HG03135 (cell line): ENCODE results near the gene NTRK2.

Experiments
- ATAC-seq: cut with Tn5 transposase; IDR thresholded peaks from one replicate; pipeline ENCODE4 v1.9.1; 2021; ENCODE audit warnings: mild to moderate bottlenecking, moderate library complexity; ENCODE audit not compliant: unreplicated experiment

The NTRK2 gene

GRCh38 chr9:84845956-84846900 is 176.7 kb downstream of the NTRK2 start:
- ATAC-seq: no peak

DNA sequence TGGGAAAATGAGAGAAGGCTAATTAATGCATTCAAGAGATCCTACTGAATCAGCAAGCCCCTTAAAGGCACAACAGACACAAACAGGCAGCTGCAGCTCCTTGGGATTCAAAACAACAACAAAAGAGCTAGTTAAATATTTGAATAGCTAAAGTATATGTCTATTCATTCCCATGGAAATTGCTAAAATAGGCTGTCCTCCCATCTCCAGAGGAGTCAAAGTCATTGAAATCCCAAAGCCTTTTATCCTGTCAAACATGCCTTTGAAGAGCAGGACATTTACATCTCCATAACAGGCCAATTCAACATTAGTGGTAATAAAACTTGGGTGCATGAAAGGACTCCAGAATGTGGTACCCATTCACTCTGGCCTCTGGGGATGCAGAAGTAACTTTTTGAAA is 177.4 kb downstream of the NTRK2 start:
- ATAC-seq: no peak

- ATAC-seq: no peak
Observed at GRCh38 chr9:84849049-84849448, 179.5 kb downstream of the NTRK2 start.

DNA sequence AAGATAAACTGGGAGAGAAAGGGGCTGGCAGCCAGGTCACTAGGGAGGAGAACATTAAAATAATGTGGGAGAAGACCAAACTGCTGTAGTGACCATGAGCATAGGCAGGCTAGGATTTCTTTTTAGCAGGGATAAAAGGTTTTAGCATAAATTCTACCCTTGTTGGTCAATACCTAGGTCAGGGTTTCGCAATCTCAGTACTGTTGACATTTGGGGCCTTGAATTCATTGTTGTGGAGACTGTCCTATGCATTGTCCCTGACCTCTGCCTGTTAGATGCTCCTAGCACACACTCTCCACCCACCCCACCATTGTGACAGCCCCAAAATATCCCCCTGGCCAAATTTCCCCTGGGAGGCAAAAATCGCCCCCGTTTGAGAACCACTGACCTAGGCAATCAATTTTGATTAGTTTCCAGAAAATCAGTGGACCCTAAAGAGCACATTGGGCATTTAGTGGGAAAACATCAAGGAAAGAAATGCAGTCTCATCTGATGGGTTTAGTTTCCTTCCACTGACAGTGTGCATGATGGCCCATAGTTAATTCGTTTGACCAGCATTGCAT is 181.4 kb downstream of the NTRK2 start:
- no peak for ATAC-seq

GRCh38 chr9:84851935-84852585 is 182.5 kb downstream of the NTRK2 start:
- ATAC-seq: no peak

DNA sequence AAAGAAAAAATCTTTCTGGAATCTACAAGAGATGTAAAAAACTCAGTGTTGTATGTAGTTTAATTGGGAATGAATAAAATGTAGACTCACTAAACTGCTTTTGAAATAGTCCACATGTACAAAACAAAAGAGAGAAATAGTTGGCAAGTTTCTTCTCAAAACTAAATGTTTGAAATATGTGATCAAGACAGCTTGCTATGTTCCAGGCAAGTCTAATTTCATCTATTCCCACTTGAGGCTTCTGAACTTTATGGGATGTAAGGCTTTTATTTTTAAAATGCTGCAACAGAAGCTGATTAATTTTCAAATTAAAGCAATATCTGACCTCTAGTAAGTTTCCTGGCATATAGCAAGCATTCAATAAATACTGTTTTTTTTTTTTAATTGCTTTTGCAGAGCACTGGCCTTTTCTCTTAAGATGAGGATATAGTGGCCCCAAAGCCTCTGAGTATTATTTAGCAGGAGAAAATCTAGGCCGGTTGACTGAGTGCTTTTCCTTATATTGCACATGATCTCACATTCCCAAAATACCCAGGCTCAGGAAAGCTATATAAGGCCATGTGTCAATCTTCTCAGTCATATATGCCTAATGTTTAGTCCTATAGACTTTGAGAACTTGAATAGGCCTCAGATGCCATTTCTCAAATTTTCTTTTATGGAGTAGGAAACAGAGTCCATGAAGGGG is 183.2 kb downstream of the NTRK2 start:
- no peak for ATAC-seq

- ATAC-seq: no peak
Observed at GRCh38 chr9:84856181-84856632, 186.7 kb downstream of the NTRK2 start.

GRCh38 chr9:84857211-84857610 is 187.7 kb downstream of the NTRK2 start:
- ATAC-seq: no peak

GRCh38 chr9:84858364-84858763 is 188.8 kb downstream of the NTRK2 start:
- no peak for ATAC-seq

- no peak for ATAC-seq
Observed at GRCh38 chr9:84860249-84861115, 191.0 kb downstream of the NTRK2 start.

GRCh38 chr9:84861455-84861854 is 191.9 kb downstream of the NTRK2 start:
- ATAC-seq: no peak

- ATAC-seq: no peak
Observed at GRCh38 chr9:84862308-84862707, 192.8 kb downstream of the NTRK2 start.

- no peak for ATAC-seq
Observed at GRCh38 chr9:84862810-84863287, 193.3 kb downstream of the NTRK2 start.

- ATAC-seq: no peak
Observed at GRCh38 chr9:84863372-84863771, 193.8 kb downstream of the NTRK2 start.

DNA sequence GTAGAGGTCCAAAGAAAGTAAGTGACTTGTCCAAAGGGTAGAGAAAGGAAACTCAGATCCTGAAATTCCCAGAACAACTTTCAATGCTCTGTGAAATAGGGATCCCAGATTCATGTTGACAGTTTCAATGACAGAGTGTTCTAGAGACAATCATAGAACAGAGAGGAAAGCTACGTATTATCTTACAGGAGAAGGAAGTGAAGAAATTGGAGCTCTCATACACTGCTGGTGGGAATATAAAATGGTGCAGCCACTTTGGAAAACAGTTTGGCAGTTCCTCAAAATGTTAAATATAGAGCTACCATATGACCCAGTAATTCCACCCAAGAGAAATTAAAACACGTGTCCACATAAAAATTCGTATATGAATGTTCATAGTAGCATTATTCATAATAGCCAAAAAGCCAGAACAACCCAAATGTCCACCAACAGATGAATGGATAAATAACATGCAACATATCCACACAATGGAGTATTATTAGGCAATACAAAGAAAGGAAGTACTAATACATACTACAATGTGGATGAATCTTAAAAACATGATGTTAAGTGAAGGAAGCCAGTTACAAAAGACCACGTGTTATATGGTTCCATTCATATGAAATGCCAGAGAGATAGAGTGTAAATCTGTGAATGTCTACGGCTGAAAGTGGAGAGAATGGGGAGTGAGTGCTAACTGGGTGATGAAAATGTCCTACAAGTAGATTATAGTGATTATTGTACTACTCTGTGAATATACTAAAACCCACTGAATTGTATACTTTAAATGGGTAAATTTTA is 197.1 kb downstream of the NTRK2 start:
- ATAC-seq: no peak

GRCh38 chr9:84867186-84867585 is 197.7 kb downstream of the NTRK2 start:
- no peak for ATAC-seq

DNA sequence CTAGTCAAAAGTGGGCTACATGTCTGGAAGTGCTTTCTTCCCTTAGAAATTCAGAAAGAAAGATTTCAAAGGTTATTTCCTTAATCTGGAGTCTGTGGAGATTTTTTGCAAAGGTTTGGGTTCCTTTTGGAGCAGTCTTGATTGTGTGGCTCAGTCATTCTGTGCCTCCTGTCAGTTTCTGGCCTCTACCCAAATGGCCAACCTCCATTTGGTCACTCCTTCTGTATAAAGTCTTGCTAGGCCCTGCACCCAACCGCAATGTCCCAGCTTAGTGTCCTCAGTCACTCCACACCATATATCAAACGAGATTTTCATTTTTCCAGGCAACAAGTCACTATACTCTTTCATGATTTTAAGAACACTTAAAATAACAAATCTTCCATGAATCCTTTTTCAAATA is 199.6 kb downstream of the NTRK2 start:
- ATAC-seq: no peak

DNA sequence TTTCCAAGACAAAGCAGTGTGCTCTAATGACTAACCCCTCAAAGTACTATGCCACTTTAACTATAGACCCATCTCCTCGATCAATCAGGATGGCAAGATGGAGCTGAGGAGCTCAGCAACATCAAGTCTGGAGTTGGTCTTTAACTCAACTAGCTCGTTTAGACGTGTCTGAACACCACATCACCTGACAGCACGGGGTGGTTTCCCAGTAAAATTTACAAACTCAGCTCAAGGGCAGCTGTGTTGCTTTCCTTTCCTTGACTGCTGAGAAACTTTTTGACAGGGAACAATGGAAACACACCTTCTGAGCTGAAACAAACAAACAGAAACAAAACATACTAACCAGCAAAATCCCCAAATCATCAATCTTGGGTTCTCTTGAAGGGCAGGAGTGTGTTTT is 202.5 kb downstream of the NTRK2 start:
- no peak for ATAC-seq

DNA sequence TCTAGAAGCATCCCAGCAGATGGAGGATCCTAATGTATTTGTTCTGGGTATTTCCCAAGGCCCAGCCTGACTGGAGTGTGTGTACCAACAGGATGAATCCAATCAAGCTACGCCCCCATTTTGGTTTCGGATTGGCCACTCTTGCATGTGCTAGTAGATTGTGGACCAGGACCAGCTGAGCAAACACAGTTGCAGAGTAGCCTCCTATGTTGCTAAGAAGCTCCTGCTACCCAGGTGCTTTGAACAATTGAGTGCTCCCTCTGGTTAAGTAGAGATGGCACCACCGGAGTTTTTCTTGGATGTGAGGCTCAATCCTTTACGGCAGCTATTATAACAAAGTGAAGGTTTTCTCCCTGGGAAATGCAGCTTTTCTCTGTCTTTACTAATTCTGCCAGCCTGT is 204.5 kb downstream of the NTRK2 start:
- no peak for ATAC-seq
